Tibial nerve (tissue), 4 donors: ENCODE measurements around the gene MLPH. TPM values are rescaled to one million over a fixed set of nuclear protein-coding genes. Genes with fewer than 3 reads are reported as not detected.

ENCODE experiments used
- DNase-seq, 2 donors: peaks; one replicate each; pipeline ENCODE4 v3.0.0-alpha.2; 2019; ENCODE audit warnings: low spot score in 2 of 2
- H3K27ac ChIP-seq, 4 donors: fragments of 200-600 bp; sonication (generic) in 3 of 4; one replicate each; pipeline ENCODE4 v1.5.1; 2017 to 2019; ENCODE audit warnings: mild to moderate bottlenecking in 1 of 4
- H3K27me3 ChIP-seq, 2 donors: fragments of 200-600 bp; sonication (generic) in 1 of 2; one replicate each; pipeline versions ENCODE4 v1.5.1 to v1.6.0; 2017 to 2019
- H3K36me3 ChIP-seq, 3 donors: fragments of 200-600 bp; sonication (generic); one replicate each; pipeline ENCODE4 v1.5.1; 2018 to 2019
- H3K4me1 ChIP-seq, 4 donors: fragments of 200-600 bp; sonication (generic) in 3 of 4; one replicate each; pipeline ENCODE4 v1.5.1; 2017 to 2019
- H3K4me3 ChIP-seq, 4 donors: fragments of 200-600 bp; sonication (generic) in 3 of 4; one replicate each; pipeline ENCODE4 v1.5.1; 2017 to 2019; ENCODE audit warnings: mild to moderate bottlenecking in 1 of 4, moderate library complexity in 1 of 4
- H3K9me3 ChIP-seq, 4 donors: fragments of 200-600 bp; sonication (generic) in 3 of 4; one replicate each; pipeline ENCODE4 v1.5.1; 2017 to 2019
- CTCF ChIP-seq, 5 experiments: fragments of 200-600 bp in 3 of 5; fragments of 450-650 bp in 2 of 5; sonication (generic) in 3 of 5; IDR thresholded peaks; one replicate each; pipeline ENCODE4 v1.5.1; 2016 to 2019; ENCODE audit warnings: antibody characterized with exemption in 5 of 5, mild to moderate bottlenecking in 3 of 5, moderate library complexity in 2 of 5
- EP300 ChIP-seq, 2 donors: sonication (generic); formaldehyde crosslinking; IDR thresholded peaks; one replicate each; pipeline ENCODE4 v1.6.1; 2017; ENCODE audit warnings: antibody characterized with exemption in 2 of 2, mild to moderate bottlenecking in 1 of 2
- POLR2A ChIP-seq, 2 donors: fragments of 450-650 bp; IDR thresholded peaks; one replicate each; pipeline ENCODE4 v1.6.1; 2017; ENCODE audit warnings: antibody characterized with exemption in 2 of 2, mild to moderate bottlenecking in 2 of 2, moderate library complexity in 2 of 2
- WGBS, 2 donors: methylation state at CpG; one replicate each; pipeline ENCODE4 v1.1.5; 2018; 5-methylcytosine and 5-hydroxymethylcytosine counted together
- total RNA-seq, 4 donors: library from RNA; depleted of rRNA; stranded (reverse); fragments of >200 nt; gene quantifications; one replicate each; pipeline ENCODE4 v1.1.0, GENCODE V29; 2016

The MLPH gene
- total RNA-seq, 4 donors from 2014 or later: 41.4 to 108 (median 62.1) TPM

- Histone ChIP-seq H3K9me3 (peaks cover 0 to 22% (median 4%) of the 10 kb centered on the region in 4 donors), H3K27ac (no peak overlapping the region), H3K27me3 (peaks cover 0 to 17% of the 10 kb centered on the region in 2 donors), H3K36me3 (peaks cover 0 to 9% (median 0%) of the 10 kb centered on the region in 3 donors), H3K4me3 (no peak overlapping the region), H3K4me1 (peaks cover 0 to 12% (median 3%) of the 10 kb centered on the region in 4 donors)
- DNase-seq: no peak
- no peak for TF ChIP-seq EP300 (IDR thresholded peaks at IDR 0.05)
- TF ChIP-seq CTCF (IDR thresholded peaks at IDR 0.05): no peak
- TF ChIP-seq POLR2A (IDR thresholded peaks at IDR 0.05): no peak
- 81 to 87% methylated on average over 6 of the region's 6 CpGs for WGBS, 2 donors
Measured at GRCh38 chr2:237492137-237492890, 5.3 kb downstream of the MLPH start.

- Histone ChIP-seq H3K27me3 (peaks cover 0 to 11% of the 10 kb centered on the region in 2 donors), H3K4me1 (peaks cover 0 to 15% (median 0%) of the 10 kb centered on the region in 4 donors), H3K9me3 (peaks cover 0 to 22% (median 4%) of the 10 kb centered on the region in 4 donors), H3K4me3 (no peak overlapping the region), H3K36me3 (peaks cover 0 to 9% (median 0%) of the 10 kb centered on the region in 3 donors), H3K27ac (no peak overlapping the region)
- no peak for DNase-seq
- 76% methylated on average over 5 of the region's 5 CpGs for WGBS, 2 donors
- TF ChIP-seq POLR2A (IDR thresholded peaks at IDR 0.05) (no peak), CTCF (IDR thresholded peaks at IDR 0.05) (no peak), EP300 (IDR thresholded peaks at IDR 0.05) (no peak)
Measured at GRCh38 chr2:237494066-237494465, 7.0 kb downstream of the MLPH start.

- Histone ChIP-seq H3K9me3 (peaks cover 0 to 16% (median 4%) of the 10 kb centered on the region in 4 donors), H3K36me3 (peaks cover 0 to 9% (median 0%) of the 10 kb centered on the region in 3 donors), H3K4me3 (no peak overlapping the region), H3K27me3 (peaks cover 0 to 11% of the 10 kb centered on the region in 2 donors), H3K27ac (no peak overlapping the region), H3K4me1 (peaks cover 0 to 15% (median 0%) of the 10 kb centered on the region in 4 donors)
- 90 to 93% methylated on average over 19 to 21 of the region's 21 CpGs for WGBS, 2 donors
- no peak for DNase-seq
- TF ChIP-seq POLR2A (IDR thresholded peaks at IDR 0.05): no peak
- TF ChIP-seq CTCF (IDR thresholded peaks at IDR 0.05): no peak
- no peak for TF ChIP-seq EP300 (IDR thresholded peaks at IDR 0.05)
Measured at GRCh38 chr2:237495521-237496117, 8.6 kb downstream of the MLPH start.

GRCh38 chr2:237496428-237496827, 9.4 kb downstream of the MLPH start:
- DNase-seq: no peak
- Histone ChIP-seq H3K27me3 (peaks cover 0 to 11% of the 10 kb centered on the region in 2 donors), H3K4me1 (peaks cover 0 to 22% (median 0%) of the 10 kb centered on the region in 4 donors), H3K9me3 (peaks cover 0 to 8% (median 2%) of the 10 kb centered on the region in 4 donors), H3K4me3 (no peak overlapping the region), H3K27ac (no peak overlapping the region), H3K36me3 (peaks cover 0 to 6% (median 0%) of the 10 kb centered on the region in 3 donors)
- WGBS, 2 donors: 57 to 61% methylated on average over 6 to 8 of the region's 8 CpGs
- TF ChIP-seq CTCF (IDR thresholded peaks at IDR 0.05): no peak
- TF ChIP-seq POLR2A (IDR thresholded peaks at IDR 0.05): no peak
- TF ChIP-seq EP300 (IDR thresholded peaks at IDR 0.05): no peak
